Rectal smooth muscle tissue (tissue), 1 donor: ENCODE data around the gene NKRF.
A peak's percentile ranks its signal among the peaks of the same experiment; 100 is the strongest.
"Not testable (repeated sequence)": the region's sequence is repeated elsewhere in the genome, so short reads cannot be mapped to it uniquely, and the experiment has no call there.

Experiments used
- H3K27ac ChIP-seq: one replicate; pipeline ENCODE4 v1.7.0; 2013; ENCODE audit warnings: low read depth, low read length, inconsistent platforms
- H3K27me3 ChIP-seq: one replicate; pipeline ENCODE4 v1.7.0; 2013; ENCODE audit warnings: low read length; ENCODE audit not compliant: control insufficient read depth, insufficient read depth
- H3K36me3 ChIP-seq: one replicate; pipeline ENCODE4 v1.7.0; 2013; ENCODE audit warnings: low read length; ENCODE audit not compliant: control insufficient read depth, insufficient read depth
- H3K4me1 ChIP-seq: one replicate; pipeline ENCODE4 v1.7.0; 2013; ENCODE audit warnings: low read length; ENCODE audit not compliant: control insufficient read depth, insufficient read depth
- H3K4me3 ChIP-seq: one replicate; pipeline ENCODE4 v1.7.0; 2013; ENCODE audit warnings: low read length
- H3K9ac ChIP-seq: one replicate; pipeline ENCODE4 v1.7.0; 2013; ENCODE audit warnings: low read length

The NKRF gene

DNA sequence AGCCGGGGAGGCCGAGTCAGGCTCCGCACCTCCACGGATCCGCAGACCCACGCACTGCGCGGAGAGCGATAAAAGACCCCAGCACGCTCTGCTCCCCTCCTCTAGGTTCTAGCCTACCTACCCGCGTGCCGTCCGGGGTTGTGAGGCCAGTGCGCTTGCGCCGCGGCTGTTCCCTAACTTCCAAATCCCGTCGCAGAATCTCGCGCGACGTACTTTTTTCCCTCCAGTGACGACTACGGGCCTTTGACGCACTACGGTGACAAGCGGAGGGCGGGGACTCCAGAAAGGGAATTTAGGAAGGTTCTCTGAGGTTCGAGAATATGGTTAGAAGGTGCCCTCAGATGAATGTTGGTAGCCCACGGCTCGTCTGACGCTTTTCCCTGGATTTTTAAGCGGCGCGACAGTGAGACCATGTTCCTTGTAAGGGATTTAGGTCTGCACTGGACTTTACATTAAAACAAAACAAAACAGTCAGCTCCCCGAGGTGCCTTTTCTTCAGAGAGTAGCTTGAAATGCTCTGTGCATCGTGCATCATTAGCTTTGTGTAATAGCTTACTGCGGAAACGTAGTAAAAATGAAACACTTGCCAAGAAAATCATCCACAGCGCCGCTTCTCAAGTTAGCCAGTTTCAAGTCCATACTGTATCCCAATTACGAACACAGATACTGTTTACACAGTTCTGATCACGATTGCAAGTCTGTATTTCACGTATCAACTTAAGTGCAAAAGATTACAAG is at the start of gene NKRF:
Gene NKRF, minus strand, starts transcription at position 145 of the 738 bp plus-strand sequence.
- Histone ChIP-seq H3K27me3 (no peaks in the 10 kb centered on the region), H3K9ac (peak within 1 kb of the TSS; percentile 93), H3K4me3 (peak within 1 kb of the TSS; percentile 94), H3K27ac (peak within 1 kb of the TSS; percentile 88), H3K36me3 (no peaks in the 10 kb centered on the region), H3K4me1 (no peaks in the 10 kb centered on the region)

DNA sequence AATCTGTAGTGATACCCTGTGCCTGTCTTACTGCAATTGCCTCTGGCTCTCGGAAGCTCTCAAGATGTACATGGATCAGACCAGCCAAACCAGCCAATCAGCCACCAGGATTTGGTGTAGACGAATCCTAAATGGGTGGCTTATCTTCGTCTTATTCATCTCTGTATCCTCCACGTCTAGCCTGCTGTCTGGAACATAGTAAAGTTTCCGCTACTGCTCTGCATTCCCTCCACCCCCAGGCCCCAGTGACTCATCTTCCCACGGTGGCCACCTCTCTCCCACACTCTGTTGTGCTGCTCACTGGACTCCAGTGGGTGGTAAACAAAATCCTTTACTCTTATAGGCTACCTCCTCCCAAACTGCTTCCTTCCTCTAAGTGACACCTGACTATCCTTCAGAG is 48.9 kb upstream of the NKRF start:
- Histone ChIP-seq H3K4me3 (no peak overlapping the region), H3K4me1 (peaks cover 6% of the 10 kb centered on the region), H3K36me3 (peaks cover 2% of the 10 kb centered on the region), H3K9ac (no peak overlapping the region), H3K27me3 (no peaks in the 10 kb centered on the region), H3K27ac (peak overlapping the region; percentile 58)

DNA sequence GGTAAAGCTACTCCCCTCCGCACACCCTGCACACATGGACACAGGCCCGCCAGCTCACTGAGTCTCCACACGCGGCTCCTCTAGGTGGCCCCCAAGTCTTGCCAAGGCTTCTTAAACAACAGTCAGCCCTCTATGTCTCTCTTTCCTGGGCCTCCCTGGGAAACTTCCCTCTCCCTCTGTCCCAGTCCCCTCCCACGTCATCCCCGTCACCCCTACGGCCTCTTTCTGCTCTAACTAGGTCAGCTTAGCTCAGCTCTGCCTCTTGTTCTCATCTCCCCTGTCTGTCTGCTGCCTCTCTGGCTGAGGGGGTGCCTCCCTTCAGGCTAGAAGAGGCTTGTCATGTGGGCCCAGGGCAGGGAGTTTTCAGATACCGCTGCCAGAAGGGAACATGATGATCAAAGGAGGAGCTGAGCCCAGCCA is 47.9 kb upstream of the NKRF start:
- Histone ChIP-seq H3K9ac (no peak overlapping the region), H3K36me3 (no peaks in the 10 kb centered on the region), H3K4me3 (no peak overlapping the region), H3K27me3 (no peaks in the 10 kb centered on the region), H3K4me1 (peaks cover 6% of the 10 kb centered on the region), H3K27ac (peak overlapping the region; percentile 58)

DNA sequence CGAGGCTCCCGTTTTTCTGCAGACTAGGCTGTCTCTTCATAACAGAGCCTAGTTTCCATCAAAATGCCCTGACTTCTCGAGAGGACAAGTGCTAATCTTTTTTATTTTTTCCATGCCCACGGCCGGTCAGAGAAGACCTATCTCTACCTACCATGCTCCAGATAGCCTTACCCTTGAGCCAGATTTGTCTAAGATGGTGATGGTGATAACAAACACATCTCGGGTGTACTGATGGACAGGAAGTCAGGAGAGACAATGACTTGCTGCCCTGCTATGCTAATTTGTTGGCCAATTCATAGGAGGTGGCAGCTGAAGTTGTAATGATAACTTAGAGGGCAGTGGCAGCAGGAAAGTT is 42.2 kb upstream of the NKRF start:
- Histone ChIP-seq H3K27ac (no peak overlapping the region), H3K4me3 (no peak overlapping the region), H3K36me3 (no peaks in the 10 kb centered on the region)

DNA sequence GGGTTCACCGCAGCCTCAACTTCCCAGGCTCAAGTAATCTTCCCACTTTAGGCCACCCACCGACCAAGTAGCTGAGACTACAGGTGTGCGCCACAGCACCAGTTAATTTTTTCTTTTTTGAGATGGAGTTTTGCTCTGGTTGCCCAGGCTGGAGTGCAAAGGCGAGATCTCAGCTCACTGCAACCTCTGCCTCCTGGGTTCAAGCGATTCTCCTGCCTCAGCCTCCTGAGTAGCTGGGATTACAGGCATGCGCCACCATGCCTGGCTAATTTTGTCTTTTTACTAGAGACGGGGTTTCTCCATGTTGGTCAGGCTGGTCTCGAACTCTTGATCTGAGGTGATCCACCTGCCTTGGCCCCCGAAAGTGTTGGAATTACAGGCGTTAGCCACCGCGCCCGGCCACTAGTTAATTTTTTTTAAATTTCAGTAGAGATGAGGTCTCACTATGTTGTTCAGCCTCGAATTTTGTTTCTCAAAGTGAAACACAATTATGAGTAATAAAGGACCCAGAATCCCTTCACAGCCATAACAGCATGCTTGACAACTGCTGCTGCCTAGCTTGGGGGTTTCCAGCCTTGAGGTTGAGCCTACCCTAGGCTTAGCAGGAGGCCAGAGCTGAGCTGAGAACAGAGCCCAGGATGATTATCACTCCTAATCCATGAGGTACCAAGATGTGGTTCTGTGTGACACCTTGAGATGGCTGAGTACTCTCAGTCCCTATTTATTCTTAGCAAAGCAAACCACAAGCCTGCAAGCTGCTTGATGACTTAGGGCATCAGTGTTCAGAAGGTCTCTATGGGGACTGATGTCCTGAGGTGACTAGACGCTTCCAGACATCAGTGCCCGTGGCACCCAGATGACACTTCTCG is 41.6 kb upstream of the NKRF start:
- no peaks in the 10 kb centered on the region for H3K27me3 ChIP-seq
- no peaks in the 10 kb centered on the region for H3K4me1 ChIP-seq
- H3K36me3 ChIP-seq: no peaks in the 10 kb centered on the region
- H3K4me3 ChIP-seq: no peak overlapping the region
- H3K9ac ChIP-seq: no peak overlapping the region
- H3K27ac ChIP-seq: no peak overlapping the region

More for the DNA sequence above, 42.2 kb upstream of the NKRF start:
- Histone ChIP-seq H3K9ac (no peak overlapping the region), H3K27me3 (no peaks in the 10 kb centered on the region), H3K4me1 (no peaks in the 10 kb centered on the region)

DNA sequence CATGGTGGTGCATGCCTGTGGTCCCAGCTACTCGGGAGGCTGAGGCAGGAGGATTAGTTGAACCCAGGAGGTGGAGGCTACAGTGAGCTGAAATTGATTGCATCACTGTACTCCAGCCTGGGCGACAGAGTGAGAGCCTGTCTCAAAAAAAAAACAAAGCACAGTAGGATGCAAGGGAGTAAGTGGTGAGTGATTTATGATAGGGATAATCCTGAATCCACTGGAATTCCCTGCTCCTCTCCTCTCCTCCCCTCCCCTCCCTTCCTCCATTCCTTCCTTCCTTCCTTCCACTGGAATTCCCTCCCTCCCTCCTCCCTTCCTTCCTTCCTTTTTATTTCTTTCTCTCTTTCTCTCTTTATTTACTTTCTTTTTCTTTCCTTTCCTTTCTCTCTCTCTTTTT is 40.9 kb upstream of the NKRF start:
- Histone ChIP-seq H3K27ac (no peak overlapping the region), H3K9ac (no peak overlapping the region), H3K4me1 (no peaks in the 10 kb centered on the region), H3K27me3 (no peaks in the 10 kb centered on the region), H3K36me3 (no peaks in the 10 kb centered on the region), H3K4me3 (no peak overlapping the region)

DNA sequence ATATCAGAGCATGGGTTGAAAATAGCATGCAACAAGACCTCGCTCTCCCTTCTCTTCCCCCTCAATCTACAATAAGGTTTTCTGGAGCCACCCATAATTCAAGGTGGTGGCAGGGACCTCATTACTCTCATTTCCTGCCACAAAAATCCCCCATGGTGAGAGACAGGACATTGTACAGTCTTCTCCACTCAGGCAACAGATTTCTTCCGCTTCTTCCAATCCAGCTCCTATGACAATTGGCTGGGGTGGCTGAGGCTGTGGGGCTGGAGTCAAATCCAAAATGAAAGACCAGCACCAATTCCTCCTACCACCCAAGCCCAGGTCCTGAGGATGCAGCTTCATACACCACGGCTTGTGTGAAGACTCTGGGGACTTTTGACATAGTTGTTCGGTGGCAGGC is 40.3 kb upstream of the NKRF start:
- Histone ChIP-seq H3K27me3 (no peaks in the 10 kb centered on the region), H3K4me3 (no peak overlapping the region), H3K9ac (no peak overlapping the region), H3K4me1 (no peaks in the 10 kb centered on the region), H3K36me3 (no peaks in the 10 kb centered on the region), H3K27ac (no peak overlapping the region)

DNA sequence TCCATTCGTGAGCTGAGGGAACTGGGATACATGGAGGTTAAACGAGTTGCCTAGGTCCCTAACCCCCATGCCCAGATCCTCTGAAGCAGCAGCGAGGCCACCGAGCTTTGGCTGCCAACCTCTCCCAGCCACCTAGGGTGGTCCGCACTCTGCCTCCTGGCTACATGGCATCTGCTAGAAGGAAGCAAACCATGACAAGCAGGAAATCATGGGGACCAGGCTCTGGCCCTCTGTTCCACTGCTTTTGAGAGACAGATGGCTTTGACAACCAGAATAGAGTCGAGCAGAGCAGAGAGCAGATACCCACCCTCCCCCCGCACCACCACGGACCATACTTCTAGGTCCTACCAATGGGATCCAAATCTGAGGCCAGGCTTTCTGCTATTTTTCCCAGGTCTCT is 37.5 kb upstream of the NKRF start:
- Histone ChIP-seq H3K4me3 (no peak overlapping the region), H3K9ac (no peak overlapping the region), H3K4me1 (no peaks in the 10 kb centered on the region), H3K36me3 (no peaks in the 10 kb centered on the region), H3K27me3 (no peaks in the 10 kb centered on the region), H3K27ac (no peak overlapping the region)

DNA sequence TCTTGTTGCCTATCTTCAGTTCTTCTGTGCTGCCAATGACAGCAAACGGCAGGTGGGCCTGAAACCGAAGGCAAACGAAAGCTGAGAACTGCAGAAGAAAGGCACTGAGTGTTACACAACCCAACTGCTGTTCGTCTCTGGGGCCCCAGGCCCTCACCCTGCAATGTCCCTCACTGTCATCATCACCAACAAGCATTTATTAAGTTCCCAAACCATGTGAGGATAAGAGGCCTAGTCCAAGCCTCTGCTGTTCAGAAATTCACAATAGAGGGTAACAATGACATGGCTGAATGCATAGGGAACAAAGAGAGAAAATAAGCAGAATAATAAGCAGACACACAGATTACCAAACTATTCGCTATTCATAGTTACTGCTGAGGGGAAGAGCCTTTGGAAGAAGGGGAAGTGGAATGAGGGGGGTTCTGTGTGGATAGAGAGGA is 34.5 kb upstream of the NKRF start:
- Histone ChIP-seq H3K27ac (no peak overlapping the region), H3K4me1 (no peaks in the 10 kb centered on the region), H3K9ac (no peak overlapping the region), H3K4me3 (no peak overlapping the region), H3K36me3 (no peaks in the 10 kb centered on the region), H3K27me3 (no peaks in the 10 kb centered on the region)

DNA sequence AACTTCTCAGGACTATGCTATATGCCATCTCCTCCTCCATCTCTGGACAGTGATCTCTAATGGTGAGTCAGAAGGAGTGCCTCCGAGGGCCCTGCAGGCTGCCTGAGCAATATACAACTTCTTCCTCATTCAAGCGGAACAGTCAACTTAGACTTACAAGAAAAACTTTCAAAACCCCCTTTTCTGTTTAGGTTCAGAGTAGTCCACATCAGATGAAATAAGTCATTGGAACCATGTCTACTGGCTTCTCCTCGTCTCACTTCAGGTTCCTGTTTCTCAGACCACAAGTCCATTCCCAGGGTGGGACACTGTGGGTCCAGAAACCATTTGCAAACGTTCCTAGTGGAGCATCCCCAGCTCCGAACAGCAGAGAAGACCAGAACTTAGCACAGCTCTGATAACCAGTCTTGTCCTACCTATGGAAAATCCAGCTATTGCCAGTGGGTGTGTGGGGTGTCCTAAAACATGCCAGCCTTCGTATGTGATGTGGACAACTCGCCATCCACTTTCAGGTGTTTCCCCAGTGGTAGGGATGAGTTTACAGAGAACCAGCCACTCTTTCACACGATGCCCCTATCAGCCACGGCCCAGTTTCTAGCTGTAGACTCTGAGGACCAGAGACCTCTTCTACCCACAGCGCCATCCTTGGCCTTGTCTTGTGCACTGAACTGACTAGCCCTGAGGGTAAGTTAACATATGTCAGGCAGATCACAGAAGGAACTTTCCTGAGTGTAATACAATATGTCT is 32.7 kb upstream of the NKRF start:
- Histone ChIP-seq H3K27me3 (no peaks in the 10 kb centered on the region), H3K9ac (no peak overlapping the region), H3K4me1 (no peaks in the 10 kb centered on the region), H3K4me3 (no peak overlapping the region), H3K27ac (no peak overlapping the region), H3K36me3 (no peaks in the 10 kb centered on the region)

DNA sequence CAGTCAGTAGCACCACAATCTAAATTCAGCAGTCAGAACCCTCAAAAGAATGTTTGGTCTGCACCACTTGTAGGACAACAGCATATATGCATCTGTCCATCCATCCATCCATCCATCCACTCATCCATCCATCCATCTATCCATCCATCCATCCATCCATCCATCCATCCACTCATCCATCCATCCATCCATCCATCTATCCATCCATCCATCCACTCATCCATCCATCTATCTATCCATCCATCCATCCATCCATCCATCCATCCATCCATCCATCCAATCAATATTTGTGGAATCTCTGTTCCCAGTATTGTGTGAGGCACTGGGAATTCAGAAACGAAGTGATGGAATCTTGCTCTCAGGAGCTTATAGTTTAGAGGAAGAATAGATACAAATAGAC is 31.2 kb upstream of the NKRF start:
- H3K9ac ChIP-seq, H3K4me1 ChIP-seq, H3K36me3 ChIP-seq, H3K4me3 ChIP-seq, H3K27ac ChIP-seq, H3K27me3 ChIP-seq: not testable (repeated sequence)

DNA sequence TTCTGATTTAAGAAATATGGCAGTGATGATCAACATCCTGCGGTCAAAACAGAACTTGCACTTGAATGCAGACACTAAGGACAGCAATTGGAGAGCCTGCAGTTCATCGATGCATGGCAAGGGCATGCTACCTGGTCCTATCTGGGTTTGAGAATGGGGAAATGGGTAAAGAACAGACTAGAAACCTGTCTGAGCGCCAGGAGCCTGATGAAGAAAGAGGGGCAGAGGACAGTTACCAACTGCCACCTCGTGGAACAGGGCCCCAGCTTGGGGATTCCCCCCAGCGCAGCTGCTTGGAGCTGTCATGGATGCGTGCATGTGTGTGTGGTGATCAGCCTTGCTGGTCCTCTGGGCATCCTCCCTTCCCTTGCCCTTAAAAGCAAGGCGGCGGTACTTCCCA is 30.2 kb upstream of the NKRF start:
- Histone ChIP-seq H3K4me1 (no peaks in the 10 kb centered on the region), H3K36me3 (peaks cover 2% of the 10 kb centered on the region), H3K27me3 (no peaks in the 10 kb centered on the region), H3K27ac (no peak overlapping the region), H3K4me3 (no peak overlapping the region), H3K9ac (no peak overlapping the region)
